Renal pelvis (tissue), 12 donors: ENCODE data around the gene ISG20L2. TPM values are rescaled to one million over a fixed set of nuclear protein-coding genes. Genes with fewer than 3 reads are reported as not detected.
"Not testable (repeated sequence)": the region's sequence is repeated elsewhere in the genome, so short reads cannot be mapped to it uniquely, and the experiment has no call there.

Experiments used
- DNase-seq: peaks from one replicate; pipeline ENCODE4 v3.0.0-alpha.2; 2013
- long read RNA-seq, 16 experiments: transcript quantifications; one replicate each; lab custom pipeline, GENCODE V29; 2026
- polyA plus RNA-seq, 3 donors: library from polyadenylated mRNA; unstranded; fragments of 120-200 nt; gene quantifications; one replicate each; pipeline ENCODE4 v1.2.1, GENCODE V29; 2013; ENCODE audit not compliant: insufficient read length in 3 of 3

The ISG20L2 gene, protein sequence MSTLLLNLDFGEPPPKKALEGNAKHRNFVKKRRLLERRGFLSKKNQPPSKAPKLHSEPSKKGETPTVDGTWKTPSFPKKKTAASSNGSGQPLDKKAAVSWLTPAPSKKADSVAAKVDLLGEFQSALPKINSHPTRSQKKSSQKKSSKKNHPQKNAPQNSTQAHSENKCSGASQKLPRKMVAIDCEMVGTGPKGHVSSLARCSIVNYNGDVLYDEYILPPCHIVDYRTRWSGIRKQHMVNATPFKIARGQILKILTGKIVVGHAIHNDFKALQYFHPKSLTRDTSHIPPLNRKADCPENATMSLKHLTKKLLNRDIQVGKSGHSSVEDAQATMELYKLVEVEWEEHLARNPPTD
- 10 to 100 TPM; 33.1 to 44.6 (median 39.7) TPM for polyA plus RNA-seq
- long read RNA-seq, donor 1, transcript ISG20L2-201 (3 exons, 3,303 nt) = major isoform, 8 of 13 reads
- long read RNA-seq, donor 1, partial matches to known transcripts = 0 of 13 reads
- long read RNA-seq, donor 1, other reads (novel, unspliced or antisense) = 0 of 13 reads
- long read RNA-seq, donor 2, transcript ISG20L2-201 (3 exons, 3,303 nt) = major isoform, 7 of 11 reads
- long read RNA-seq, donor 2, partial matches to known transcripts = 0 of 11 reads
- long read RNA-seq, donor 2, other reads (novel, unspliced or antisense) = 0 of 11 reads
- long read RNA-seq, donor 3, transcript ISG20L2-201 (3 exons, 3,303 nt) = major isoform, 9 of 14 reads
- long read RNA-seq, donor 3, partial matches to known transcripts = 0 of 14 reads
- long read RNA-seq, donor 3, other reads (novel, unspliced or antisense) = 0 of 14 reads
- long read RNA-seq, donor 4, transcript ISG20L2-201 (3 exons, 3,303 nt) = major isoform, 7 of 10 reads
- long read RNA-seq, donor 4, partial matches to known transcripts = 0 of 10 reads
- long read RNA-seq, donor 4, other reads (novel, unspliced or antisense) = 0 of 10 reads
- long read RNA-seq, donor 5, transcript ISG20L2-201 (3 exons, 3,303 nt) = major isoform, 9 of 12 reads
- long read RNA-seq, donor 5, partial matches to known transcripts = 0 of 12 reads
- long read RNA-seq, donor 5, other reads (novel, unspliced or antisense) = 0 of 12 reads
- long read RNA-seq, donor 6, transcript ISG20L2-201 (3 exons, 3,303 nt) = major isoform, 18 of 37 reads
- long read RNA-seq, donor 6, partial matches to known transcripts = 14 of 37 reads
- long read RNA-seq, donor 6, other reads (novel, unspliced or antisense) = 0 of 37 reads
- long read RNA-seq, donor 7, transcript ISG20L2-201 (3 exons, 3,303 nt) = major isoform, 24 of 33 reads
- long read RNA-seq, donor 7, partial matches to known transcripts = 0 of 33 reads
- long read RNA-seq, donor 7, other reads (novel, unspliced or antisense) = 0 of 33 reads
- long read RNA-seq, donor 8, partial matches to known transcripts = 0 of 5 reads
- long read RNA-seq, donor 8, other reads (novel, unspliced or antisense) = 0 of 5 reads
- long read RNA-seq, donor 9, transcript ISG20L2-201 (3 exons, 3,303 nt) = major isoform, 14 of 27 reads
- long read RNA-seq, donor 9, partial matches to known transcripts = 7 of 27 reads
- long read RNA-seq, donor 9, other reads (novel, unspliced or antisense) = 0 of 27 reads
- long read RNA-seq, donor 10, transcript ISG20L2-202 (4 exons, 2,310 nt) = minor isoform, 6 of 15 reads
- long read RNA-seq, donor 10, transcript ISG20L2-201 (3 exons, 3,303 nt) = major isoform, 8 of 15 reads
- long read RNA-seq, donor 10, partial matches to known transcripts = 0 of 15 reads
- long read RNA-seq, donor 10, other reads (novel, unspliced or antisense) = 0 of 15 reads
- long read RNA-seq, donor 11, transcript ISG20L2-201 (3 exons, 3,303 nt) = major isoform, 8 of 15 reads
- long read RNA-seq, donor 11, transcript ISG20L2-206 (2 exons, 872 nt) = minor isoform, 5 of 15 reads
- long read RNA-seq, donor 11, partial matches to known transcripts = 0 of 15 reads
- long read RNA-seq, donor 11, other reads (novel, unspliced or antisense) = 0 of 15 reads
- long read RNA-seq, donor 12, transcript ISG20L2-201 (3 exons, 3,303 nt) = major isoform, 8 of 19 reads
- long read RNA-seq, donor 12, transcript ISG20L2-206 (2 exons, 872 nt) = minor isoform, 5 of 19 reads
- long read RNA-seq, donor 12, transcript ISG20L2-202 (4 exons, 2,310 nt) = minor isoform, 5 of 19 reads
- long read RNA-seq, donor 12, partial matches to known transcripts = 0 of 19 reads
- long read RNA-seq, donor 12, other reads (novel, unspliced or antisense) = 0 of 19 reads
- long read RNA-seq, donor 13, transcript ISG20L2-201 (3 exons, 3,303 nt) = major isoform, 6 of 9 reads
- long read RNA-seq, donor 13, partial matches to known transcripts = 0 of 9 reads
- long read RNA-seq, donor 13, other reads (novel, unspliced or antisense) = 0 of 9 reads
- long read RNA-seq, donor 14 = 0 reads
- long read RNA-seq, donor 15, transcript ISG20L2-202 (4 exons, 2,310 nt) = minor isoform, 9 of 60 reads
- long read RNA-seq, donor 15, transcript ISG20L2-201 (3 exons, 3,303 nt) = major isoform, 17 of 60 reads
- long read RNA-seq, donor 15, partial matches to known transcripts = 26 of 60 reads
- long read RNA-seq, donor 15, other reads (novel, unspliced or antisense) = 7 of 60 reads
- long read RNA-seq, donor 16, transcript ISG20L2-202 (4 exons, 2,310 nt) = major isoform, 7 of 22 reads
- long read RNA-seq, donor 16, transcript ISG20L2-201 (3 exons, 3,303 nt) = minor isoform, 6 of 22 reads
- long read RNA-seq, donor 16, partial matches to known transcripts = 6 of 22 reads
- long read RNA-seq, donor 16, other reads (novel, unspliced or antisense) = 0 of 22 reads

GRCh38 chr1:156728599-156729462 is at the start of gene ISG20L2:
ISG20L2 (minus strand) TSS chr1:156728766; CDS start chr1:156727652, 1,114 bp downstream.
- DNase-seq = peak; percentile 97

GRCh38 chr1:156777573-156777972 is 49.0 kb upstream of the ISG20L2 start:
- DNase-seq = no peak

- DNase-seq = no peak
These were observed 48.4 kb upstream of the ISG20L2 start for GRCh38 chr1:156776942-156777341.

DNA sequence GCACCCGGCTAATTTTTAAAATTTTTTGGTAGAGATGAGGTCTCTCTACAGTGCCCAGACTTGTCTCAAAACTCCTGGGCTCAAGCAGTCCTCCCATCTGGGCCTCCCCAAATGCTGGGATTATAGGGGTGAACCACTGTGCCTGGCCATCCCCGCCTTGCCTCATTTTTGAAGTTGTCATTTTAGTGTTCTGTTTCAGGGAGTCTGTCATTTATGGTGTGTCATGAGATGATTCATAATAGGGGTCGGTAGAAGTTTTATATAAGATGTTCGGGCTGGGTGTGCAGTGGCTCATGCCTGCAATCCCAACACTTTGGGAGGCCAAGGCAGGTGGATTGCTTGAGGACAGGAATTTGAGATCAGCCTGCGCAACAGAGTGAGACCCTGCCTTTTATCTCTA is 47.2 kb upstream of the ISG20L2 start:
- DNase-seq = no peak

GRCh38 chr1:156773607-156774006 is 45.0 kb upstream of the ISG20L2 start:
- no peak for DNase-seq

GRCh38 chr1:156772728-156773497 is 44.3 kb upstream of the ISG20L2 start:
- DNase-seq = no peak

DNA sequence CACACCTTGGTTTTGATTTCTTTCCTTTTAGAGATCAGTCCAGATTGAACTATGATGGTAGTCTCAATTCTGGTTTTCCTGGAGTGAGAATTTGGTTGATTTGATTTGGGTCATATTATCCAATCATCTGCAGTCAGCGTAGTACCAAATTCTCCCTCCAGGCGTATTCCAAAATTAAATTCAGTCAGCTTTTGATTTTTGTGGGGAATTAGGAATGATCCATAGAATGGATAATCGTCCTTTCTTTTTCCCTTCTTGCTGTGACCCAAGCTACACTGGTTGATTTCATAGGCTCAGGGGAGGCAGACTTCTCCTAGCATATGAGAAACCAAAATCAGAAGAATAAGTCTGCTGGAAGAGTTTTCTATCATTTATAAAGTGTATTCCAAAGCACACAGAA is 43.7 kb upstream of the ISG20L2 start:
- no peak for DNase-seq

DNA sequence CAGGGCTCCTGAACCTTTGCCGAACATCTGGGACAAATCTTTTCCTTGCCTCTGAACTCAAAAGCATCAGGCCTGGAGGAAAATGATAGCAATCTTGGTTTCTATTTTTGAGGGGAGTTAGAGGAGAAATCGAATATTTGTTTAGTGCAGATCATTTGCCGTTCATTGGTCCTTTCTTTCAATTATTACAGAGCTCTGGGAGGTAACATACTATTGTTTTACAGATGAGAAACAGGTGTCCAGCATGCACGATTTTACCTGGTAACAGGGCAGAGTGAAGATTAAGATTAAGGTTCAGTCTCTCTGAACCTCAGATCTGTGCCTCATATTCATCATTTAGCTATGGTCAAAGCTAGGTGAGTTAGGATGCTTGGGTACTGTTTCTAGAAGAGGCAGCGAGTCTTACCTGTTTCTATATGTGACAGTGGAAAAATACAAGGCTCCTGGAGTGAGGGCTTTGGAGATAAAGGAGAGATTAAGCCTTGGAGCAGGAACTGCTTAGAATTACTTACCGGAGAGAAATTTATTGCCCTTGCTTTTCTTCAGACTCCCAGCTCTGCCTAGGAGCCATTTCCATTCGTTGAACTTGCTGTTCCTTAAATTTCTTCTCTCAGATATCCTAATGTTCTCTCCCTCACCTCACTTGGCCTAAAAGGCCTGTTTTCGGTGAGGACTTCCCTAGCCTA is 40.2 kb upstream of the ISG20L2 start:
- no peak for DNase-seq

DNA sequence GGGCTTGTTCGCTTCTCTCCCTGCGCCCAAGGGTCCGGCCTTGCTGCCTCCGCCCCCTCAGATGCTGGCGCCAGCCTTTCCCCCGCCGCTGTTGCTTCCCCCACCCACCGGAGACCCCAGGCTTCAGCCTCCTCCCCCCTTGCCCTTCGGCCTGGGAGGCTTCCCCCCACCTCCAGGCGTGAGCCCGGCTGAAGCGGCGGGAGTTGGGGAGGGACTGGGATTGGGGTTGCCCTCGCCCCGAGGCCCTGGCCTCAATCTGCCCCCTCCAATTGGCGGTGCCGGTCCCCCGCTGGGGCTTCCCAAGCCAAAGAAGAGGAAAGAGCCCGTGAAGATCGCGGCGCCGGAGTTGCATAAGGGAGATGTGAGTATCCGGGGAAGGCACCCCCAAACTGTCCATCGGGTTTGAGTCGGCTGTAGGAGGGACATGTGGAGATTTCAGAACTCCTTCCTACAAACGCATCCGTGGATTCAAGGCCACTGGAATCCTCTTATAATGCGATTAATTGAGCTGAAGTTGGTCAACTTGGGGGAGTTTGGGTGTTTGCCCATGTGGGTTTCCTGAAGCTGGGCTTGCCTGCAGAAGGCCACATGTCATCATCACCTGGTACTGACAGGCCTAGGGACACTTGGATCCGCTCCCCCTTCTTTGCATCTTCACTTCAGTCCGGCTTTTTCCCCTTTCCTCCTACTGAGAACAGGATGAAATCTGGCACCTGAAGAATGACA is 39.5 kb upstream of the ISG20L2 start:
- no peak for DNase-seq

GRCh38 chr1:156767101-156767878 is 38.7 kb upstream of the ISG20L2 start, which contains the start of gene PRCC:
PRCC (plus strand) TSS chr1:156767535; CDS start chr1:156767772, 237 bp downstream.
- DNase-seq = peak; percentile 100

GRCh38 chr1:156766298-156767100 is 37.9 kb upstream of the ISG20L2 start:
- no peak for DNase-seq

- DNase-seq = no peak
These were observed 37.1 kb upstream of the ISG20L2 start for GRCh38 chr1:156765666-156766065.

- DNase-seq = not testable (repeated sequence)
These were observed 36.6 kb upstream of the ISG20L2 start for GRCh38 chr1:156765136-156765535.

DNA sequence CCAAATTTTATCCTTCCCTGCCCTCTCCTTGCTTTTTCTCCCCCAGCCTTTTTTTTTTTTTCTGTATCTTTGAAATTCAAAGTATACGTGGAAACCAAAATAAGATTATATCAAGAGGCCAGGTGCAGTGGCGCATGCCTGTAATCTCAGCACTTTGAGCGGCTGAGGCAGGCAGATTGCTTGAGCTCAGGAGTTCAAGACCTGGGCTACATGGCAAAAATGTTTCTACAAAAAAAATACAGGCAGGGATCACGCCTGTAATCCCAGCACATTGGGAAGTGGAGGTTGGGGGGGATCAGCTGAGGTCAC is 32.2 kb upstream of the ISG20L2 start:
- DNase-seq = no peak
